ENCODE results near the gene ABCC4. TPM values are rescaled to one million over a fixed set of nuclear protein-coding genes. Genes with fewer than 3 reads are reported as not detected.
A peak's percentile ranks its signal among the peaks of the same experiment; 100 is the strongest.
"Not testable (repeated sequence)": the region's sequence is repeated elsewhere in the genome, so short reads cannot be mapped to it uniquely, and the experiment has no call there.

Gene ABCC4
- total RNA-seq, 2 experiments from 2014 or later: 5.7 to 6.1 TPM

DNA sequence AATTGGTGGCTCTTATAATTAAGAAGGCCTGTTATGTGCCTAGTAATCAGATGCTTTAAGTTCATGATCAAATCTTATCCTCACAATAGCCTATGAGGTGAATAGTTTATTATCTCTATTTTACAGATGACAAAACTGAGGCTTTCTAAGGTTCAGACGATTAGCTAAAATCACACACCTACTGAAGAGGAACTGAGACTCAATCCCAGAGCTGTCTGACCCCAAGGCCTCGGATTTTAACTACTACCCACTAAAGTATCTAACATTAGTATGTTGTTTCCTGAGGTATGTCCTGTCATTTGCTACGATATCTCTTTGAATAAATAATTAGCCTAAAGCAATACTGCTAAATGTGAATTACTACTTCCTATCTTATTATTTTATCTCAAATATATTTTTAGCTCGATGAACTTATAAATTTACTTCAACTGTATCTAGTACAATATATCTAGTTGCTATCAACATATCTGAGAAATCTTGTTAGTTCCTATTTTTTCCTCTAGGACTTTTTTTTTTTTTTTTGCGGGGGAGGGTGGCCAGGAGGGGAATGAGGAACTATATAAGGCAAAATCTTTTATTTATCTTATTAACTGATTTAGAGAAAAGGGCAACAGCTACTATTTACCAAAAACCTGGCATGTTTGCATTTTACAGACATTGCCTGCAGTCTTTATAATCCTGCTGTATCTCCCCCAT, 118.5 kb downstream of the ABCC4 start:
- Mint-ChIP-seq H3K27me3 (ENCODE audit: low read depth) (no peaks in the 10 kb centered on the region), H3K27ac (no peak overlapping the region), H3K4me3 (no peak overlapping the region), H3K36me3 (ENCODE audit: low read depth) (peaks cover 38% of the 10 kb centered on the region), H3K9me3 (ENCODE audit: insufficient read depth) (peaks cover 6% of the 10 kb centered on the region), H3K4me1 (ENCODE audit: low read depth) (peaks cover 60% of the 10 kb centered on the region)
- POLR2A ChIA-PET: no interaction called here
- no peak for DNase-seq
- ATAC-seq: no peak
- CTCF ChIA-PET: interaction anchor here (1.0 to 2.2 kb wide), 2 partner anchors 9 to 222 kb away, joined by 3 to 10 read pairs; no protein-coding TSS in a partner anchor

DNA sequence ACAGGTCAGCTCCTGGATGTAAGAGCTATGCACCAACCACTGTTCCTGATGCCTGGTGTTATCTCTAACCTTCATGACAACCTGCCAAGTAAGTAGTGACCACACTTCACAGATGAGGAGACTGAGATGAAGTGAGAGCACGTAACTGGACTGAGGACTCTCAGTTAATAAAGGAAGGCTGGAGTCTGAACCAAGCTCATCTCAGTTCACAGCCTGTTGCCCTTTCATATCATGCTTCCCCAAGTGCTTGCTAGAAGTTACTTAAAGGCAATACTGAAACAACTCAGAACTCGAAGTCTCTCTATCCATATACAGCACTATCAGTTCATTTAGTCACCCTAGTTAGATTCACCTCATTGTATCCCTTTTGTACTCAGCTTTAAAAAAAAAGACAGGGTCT, 119.7 kb downstream of the ABCC4 start:
- no peak overlapping the region for H3K4me3 Mint-ChIP-seq
- ChIA-PET CTCF (interaction anchor here (1.5 to 3.4 kb wide), 4 partner anchors 8 to 507 kb away, joined by 3 to 18 read pairs (median 10); no protein-coding TSS in a partner anchor), POLR2A (no interaction called here)
- peaks cover 44% of the 10 kb centered on the region for H3K36me3 Mint-ChIP-seq (ENCODE audit: low read depth)
- DNase-seq: no peak
- H3K9me3 Mint-ChIP-seq (ENCODE audit: insufficient read depth): peaks cover 6% of the 10 kb centered on the region
- peaks cover 57% of the 10 kb centered on the region for H3K4me1 Mint-ChIP-seq (ENCODE audit: low read depth)
- no peaks in the 10 kb centered on the region for H3K27me3 Mint-ChIP-seq (ENCODE audit: low read depth)
- ATAC-seq: no peak
- H3K27ac Mint-ChIP-seq: no peak overlapping the region

DNA sequence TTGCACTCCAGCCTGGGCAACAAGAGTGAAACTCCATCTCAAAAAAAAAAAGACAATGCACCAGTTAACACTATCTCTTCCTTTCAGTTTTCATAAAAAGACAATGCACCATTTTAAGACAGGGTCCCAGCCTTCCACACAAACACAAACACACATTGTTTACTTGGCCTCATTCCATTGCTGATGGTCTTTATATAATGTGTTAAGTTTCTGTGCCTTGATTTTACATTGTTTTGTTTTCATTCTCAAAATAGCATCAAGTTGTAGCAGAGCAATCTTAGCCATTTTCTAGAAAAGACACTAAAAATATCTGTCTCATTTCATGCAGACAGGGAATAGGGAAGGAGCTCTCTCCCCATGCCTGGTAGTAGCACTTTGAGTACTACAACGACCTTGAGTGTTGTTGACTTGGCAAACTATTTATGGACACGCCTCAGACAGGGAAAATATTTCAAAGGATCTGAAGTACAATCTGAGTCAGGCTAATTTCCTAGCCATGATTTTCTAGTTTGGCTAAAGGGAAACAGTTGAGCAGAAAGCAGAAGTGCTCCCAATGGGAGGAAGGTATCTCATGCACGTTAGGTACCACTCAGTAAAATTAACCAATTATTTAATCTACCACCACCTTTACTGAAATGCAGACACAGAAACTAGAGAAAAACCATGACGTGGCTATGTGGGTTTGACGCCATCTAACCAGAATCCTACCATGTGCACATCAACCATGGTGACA, 120.6 kb downstream of the ABCC4 start:
- Mint-ChIP-seq H3K36me3 (ENCODE audit: low read depth) (peaks cover 44% of the 10 kb centered on the region), H3K27me3 (ENCODE audit: low read depth) (no peaks in the 10 kb centered on the region), H3K4me3 (no peak overlapping the region), H3K4me1 (ENCODE audit: low read depth) (peaks cover 50% of the 10 kb centered on the region), H3K27ac (no peak overlapping the region), H3K9me3 (ENCODE audit: insufficient read depth) (no peaks in the 10 kb centered on the region)
- CTCF ChIA-PET: interaction anchor here (1.2 to 3.4 kb wide), 5 partner anchors 9 to 506 kb away, joined by 3 to 18 read pairs (median 10); no protein-coding TSS in a partner anchor
- POLR2A ChIA-PET: no interaction called here
- DNase-seq: no peak
- ATAC-seq: no peak

DNA sequence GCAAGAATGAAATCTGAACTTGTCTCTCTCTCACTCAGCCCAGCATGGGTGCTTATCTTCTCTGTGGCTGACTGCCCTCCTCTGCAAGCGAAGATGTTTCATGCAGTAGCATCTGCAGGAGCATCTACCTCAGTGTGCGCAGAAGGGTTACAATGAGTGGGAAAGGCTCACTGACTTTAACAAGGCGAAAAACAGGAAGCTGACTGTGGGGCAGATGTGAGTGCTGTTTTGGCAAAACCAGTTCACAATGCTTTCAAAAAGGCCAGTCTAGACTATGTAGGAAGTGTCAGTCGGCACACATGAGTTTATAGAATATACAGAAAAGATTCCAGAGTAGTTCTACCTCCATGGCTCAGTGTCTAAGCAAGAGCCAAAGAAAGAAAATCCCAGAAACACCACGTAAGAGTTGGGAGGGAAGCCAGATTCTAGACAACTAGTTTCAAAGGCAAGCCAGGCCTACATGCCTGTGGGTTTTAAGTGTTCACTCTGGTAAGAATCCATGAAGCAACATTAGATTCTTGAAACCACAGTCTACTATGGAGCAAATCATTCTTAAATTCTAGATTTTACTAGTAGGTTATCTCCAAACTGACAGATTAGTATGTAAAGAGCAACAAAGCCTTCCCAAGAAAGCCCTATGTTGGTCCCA, 124.5 kb downstream of the ABCC4 start:
- ATAC-seq: peak; percentile 36

DNA sequence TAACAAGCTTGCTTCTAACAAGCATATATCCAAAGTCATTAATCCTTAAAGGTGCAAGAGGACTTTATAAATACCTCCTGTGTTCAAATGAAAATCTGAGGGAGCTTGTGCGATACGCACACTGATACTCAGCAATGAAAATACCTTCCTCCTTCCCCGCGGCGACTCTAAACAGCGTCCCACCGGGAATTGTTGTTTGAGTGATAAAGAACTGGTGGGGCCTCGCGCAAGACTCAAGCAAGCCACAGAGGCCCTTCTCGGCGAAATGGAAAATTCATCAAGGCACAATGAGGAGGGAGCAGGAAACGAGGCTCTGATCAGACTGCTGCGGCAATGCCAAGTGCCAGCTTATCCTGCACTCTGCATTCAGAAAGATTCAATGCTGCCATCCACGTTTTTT, 126.7 kb downstream of the ABCC4 start:
- Mint-ChIP-seq H3K9me3 (ENCODE audit: insufficient read depth) (no peaks in the 10 kb centered on the region), H3K27ac (no peak overlapping the region), H3K27me3 (ENCODE audit: low read depth) (no peaks in the 10 kb centered on the region), H3K36me3 (ENCODE audit: low read depth) (peaks cover 25% of the 10 kb centered on the region), H3K4me1 (ENCODE audit: low read depth) (peaks cover 6% of the 10 kb centered on the region), H3K4me3 (no peak overlapping the region)
- POLR2A ChIA-PET: no interaction called here
- CTCF ChIA-PET: interaction anchor here (0.9 to 1.2 kb wide), 2 partner anchors 14 to 230 kb away, joined by 3 to 4 read pairs; no protein-coding TSS in a partner anchor
- no peak for ATAC-seq
- DNase-seq: no peak

More for the DNA sequence above, 124.5 kb downstream of the ABCC4 start:
- no peaks in the 10 kb centered on the region for H3K9me3 Mint-ChIP-seq (ENCODE audit: insufficient read depth)
- ChIA-PET POLR2A (no interaction called here), CTCF (no interaction called here)
- DNase-seq: no peak
- peaks cover 22% of the 10 kb centered on the region for H3K4me1 Mint-ChIP-seq (ENCODE audit: low read depth)
- H3K27me3 Mint-ChIP-seq (ENCODE audit: low read depth): no peaks in the 10 kb centered on the region
- peaks cover 40% of the 10 kb centered on the region for H3K36me3 Mint-ChIP-seq (ENCODE audit: low read depth)
- H3K27ac Mint-ChIP-seq: peak overlapping the region; percentile 39
- H3K4me3 Mint-ChIP-seq: no peak overlapping the region

DNA sequence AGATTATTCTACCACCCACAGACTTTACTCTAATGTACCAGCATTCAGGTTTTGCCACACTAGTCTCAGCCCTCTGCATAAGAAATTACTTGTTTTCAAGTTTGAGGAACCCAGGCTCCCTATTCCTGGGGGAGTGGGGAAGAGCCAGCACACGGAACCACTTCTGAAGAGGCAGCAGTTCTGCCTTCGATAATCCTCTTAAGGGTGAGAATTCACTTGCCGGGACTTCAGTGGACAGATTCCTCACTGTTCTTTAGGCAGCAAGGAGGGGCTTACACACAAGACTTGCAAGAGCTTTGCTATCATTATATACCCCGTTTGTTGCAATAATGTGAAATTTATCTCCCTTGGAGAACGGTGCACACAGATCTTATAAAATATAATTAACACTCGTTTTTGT, 133.1 kb downstream of the ABCC4 start:
- DNase-seq (no peak), ATAC-seq (no peak)
- H3K4me3 Mint-ChIP-seq: no peak overlapping the region
- peaks cover 2% of the 10 kb centered on the region for H3K36me3 Mint-ChIP-seq (ENCODE audit: low read depth)
- ChIA-PET POLR2A (no interaction called here), CTCF (no interaction called here)
- H3K27me3 Mint-ChIP-seq (ENCODE audit: low read depth): no peaks in the 10 kb centered on the region
- H3K9me3 Mint-ChIP-seq (ENCODE audit: insufficient read depth): no peaks in the 10 kb centered on the region
- H3K27ac Mint-ChIP-seq: no peak overlapping the region
- no peaks in the 10 kb centered on the region for H3K4me1 Mint-ChIP-seq (ENCODE audit: low read depth)

DNA sequence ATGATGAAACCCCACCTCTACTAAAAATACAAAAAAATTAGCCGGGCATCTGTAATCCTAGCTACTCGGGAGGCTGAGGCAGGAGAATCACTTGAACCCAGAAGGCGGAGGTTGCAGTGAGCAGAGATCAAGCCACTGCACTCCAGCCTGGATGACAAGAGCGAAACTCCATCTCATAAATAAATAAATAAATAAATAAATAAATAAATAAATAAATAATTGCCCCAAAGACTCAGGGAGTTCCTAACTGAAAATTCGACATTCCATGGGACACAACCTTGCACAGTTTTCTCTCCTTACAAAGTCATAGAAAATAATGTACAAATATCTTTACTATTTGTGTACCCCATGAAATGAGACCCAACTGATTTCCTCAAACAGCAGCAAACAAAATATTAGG, 134.2 kb downstream of the ABCC4 start:
- ATAC-seq; H3K4me1 Mint-ChIP-seq (ENCODE audit: low read depth); H3K27me3 Mint-ChIP-seq (ENCODE audit: low read depth); H3K9me3 Mint-ChIP-seq (ENCODE audit: insufficient read depth); H3K27ac Mint-ChIP-seq; H3K4me3 Mint-ChIP-seq; H3K36me3 Mint-ChIP-seq (ENCODE audit: low read depth); CTCF ChIA-PET; POLR2A ChIA-PET; DNase-seq: not testable (repeated sequence)

DNA sequence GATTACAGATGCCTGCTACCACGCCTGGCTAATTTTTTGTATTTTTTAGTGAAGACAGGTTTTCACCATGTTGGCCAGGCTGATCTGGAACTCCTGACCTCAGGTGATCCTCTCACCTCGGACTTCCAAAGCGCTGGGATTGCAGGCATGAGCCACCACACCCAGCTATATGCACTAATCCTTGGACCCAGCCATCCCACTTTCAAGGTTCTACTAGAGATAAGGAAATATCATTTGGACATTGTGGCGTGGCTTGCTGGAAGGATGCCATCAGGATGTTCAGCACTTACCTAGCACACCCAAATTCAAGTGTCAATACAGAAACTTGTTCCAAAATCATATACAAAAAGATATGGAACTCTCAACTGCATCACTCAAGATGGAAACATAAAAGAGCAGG, 136.4 kb downstream of the ABCC4 start:
- no peaks in the 10 kb centered on the region for H3K27me3 Mint-ChIP-seq (ENCODE audit: low read depth)
- no peak for ATAC-seq
- no peak for DNase-seq
- ChIA-PET POLR2A (no interaction called here), CTCF (interaction anchor here (1.1 to 1.6 kb wide), 2 partner anchors 9 to 25 kb away, joined by 3 to 4 read pairs; no protein-coding TSS in a partner anchor)
- no peaks in the 10 kb centered on the region for H3K4me1 Mint-ChIP-seq (ENCODE audit: low read depth)
- peaks cover 2% of the 10 kb centered on the region for H3K36me3 Mint-ChIP-seq (ENCODE audit: low read depth)
- H3K4me3 Mint-ChIP-seq: no peak overlapping the region
- H3K27ac Mint-ChIP-seq: no peak overlapping the region
- no peaks in the 10 kb centered on the region for H3K9me3 Mint-ChIP-seq (ENCODE audit: insufficient read depth)

DNA sequence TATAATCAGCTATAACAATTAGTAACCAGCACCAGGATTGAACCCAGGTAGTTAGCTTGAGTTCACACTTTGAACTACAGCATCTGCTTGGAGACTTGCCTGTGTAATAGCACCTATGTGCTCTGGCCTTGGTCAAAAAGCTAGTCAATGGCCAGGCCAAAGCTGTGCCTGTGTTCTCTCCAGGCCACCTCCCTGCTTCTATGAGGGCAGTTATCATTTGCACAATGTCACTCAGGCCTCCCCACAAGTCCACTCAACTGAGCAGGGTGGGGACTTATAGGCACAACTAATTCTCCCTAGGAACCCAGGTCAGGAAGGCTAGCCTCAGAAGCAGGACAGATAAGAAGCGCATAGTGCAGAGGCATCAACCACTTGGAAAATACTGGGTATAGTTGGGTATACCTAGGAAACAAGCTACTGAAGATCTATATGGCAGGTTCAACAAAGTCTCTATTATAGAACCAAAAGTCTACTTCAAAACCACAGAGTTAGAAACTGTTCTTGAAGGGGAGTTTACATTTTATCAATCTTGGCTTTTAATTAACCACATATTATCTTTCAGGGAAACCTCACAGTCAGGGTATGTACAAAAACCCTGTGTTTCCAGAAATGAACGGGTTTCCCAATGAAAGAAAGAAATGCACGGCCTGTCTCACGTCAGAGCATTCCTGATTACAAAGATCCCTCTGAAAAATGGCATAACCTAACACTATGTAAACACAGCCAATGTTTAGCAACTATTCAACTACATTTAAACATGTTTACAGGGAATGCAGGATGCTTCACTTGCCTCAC, 140.9 kb downstream of the ABCC4 start:
- H3K9me3 Mint-ChIP-seq (ENCODE audit: insufficient read depth): no peaks in the 10 kb centered on the region
- POLR2A ChIA-PET: no interaction called here
- CTCF ChIA-PET: interaction anchor here (0.7 to 1.9 kb wide), 3 partner anchors 29 to 244 kb away, joined by 3 to 5 read pairs (median 5); no protein-coding TSS in a partner anchor

DNA sequence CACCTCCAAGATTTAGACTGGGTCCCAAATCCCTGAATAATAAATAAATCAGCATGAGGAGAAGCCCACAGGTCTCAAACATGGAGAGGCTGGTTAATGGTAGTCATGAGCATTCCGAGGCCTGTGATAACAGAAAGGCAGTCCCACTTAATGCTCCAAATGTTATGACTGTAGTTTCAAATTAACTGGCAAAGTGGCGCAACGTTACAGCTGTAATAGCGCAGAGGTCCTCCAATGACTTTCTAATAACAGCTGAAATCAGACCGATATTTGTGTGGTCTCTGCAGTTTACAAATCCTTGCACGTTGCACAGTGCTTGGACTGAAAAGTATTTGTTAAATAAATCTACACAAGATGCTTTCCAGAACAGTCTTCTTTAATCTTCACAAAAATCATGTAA, 141.8 kb downstream of the ABCC4 start:
- Mint-ChIP-seq H3K27ac (no peak overlapping the region), H3K27me3 (ENCODE audit: low read depth) (no peaks in the 10 kb centered on the region), H3K9me3 (ENCODE audit: insufficient read depth) (no peaks in the 10 kb centered on the region), H3K36me3 (ENCODE audit: low read depth) (peaks cover 4% of the 10 kb centered on the region), H3K4me1 (ENCODE audit: low read depth) (no peaks in the 10 kb centered on the region), H3K4me3 (no peak overlapping the region)
- DNase-seq: no peak
- POLR2A ChIA-PET: interaction anchor here (0.5 kb wide), 1 partner anchor 249 kb away, joined by 4 read pairs; no protein-coding TSS in a partner anchor
- ATAC-seq: no peak
- CTCF ChIA-PET: interaction anchor here (0.7 to 1.9 kb wide), 3 partner anchors 30 to 245 kb away, joined by 3 to 5 read pairs (median 5); no protein-coding TSS in a partner anchor

More for the DNA sequence above, 140.9 kb downstream of the ABCC4 start:
- H3K36me3 Mint-ChIP-seq (ENCODE audit: low read depth): peaks cover 4% of the 10 kb centered on the region
- H3K4me1 Mint-ChIP-seq (ENCODE audit: low read depth): no peaks in the 10 kb centered on the region
- ATAC-seq: no peak
- no peak overlapping the region for H3K27ac Mint-ChIP-seq
- no peak overlapping the region for H3K4me3 Mint-ChIP-seq
- no peak for DNase-seq
- H3K27me3 Mint-ChIP-seq (ENCODE audit: low read depth): no peaks in the 10 kb centered on the region

DNA sequence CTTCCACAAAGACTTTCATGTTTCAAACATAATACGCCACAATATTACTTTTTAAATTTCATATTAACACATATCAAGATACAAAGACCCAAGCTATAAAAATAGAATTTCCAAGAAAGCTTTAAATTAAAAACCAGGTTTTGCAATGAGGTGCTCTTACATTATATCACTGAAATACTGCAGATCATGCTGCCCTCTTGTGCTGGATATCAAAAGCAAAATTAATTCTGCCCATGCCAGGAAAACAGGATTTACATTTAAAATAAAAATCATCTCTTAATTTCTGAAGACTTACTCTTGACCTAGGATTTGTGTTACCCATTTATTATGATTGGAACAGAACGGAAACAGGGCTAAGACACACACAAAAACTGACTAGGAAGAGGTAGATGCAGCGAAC, 145.0 kb downstream of the ABCC4 start:
- Mint-ChIP-seq H3K9me3 (ENCODE audit: insufficient read depth) (no peaks in the 10 kb centered on the region), H3K4me3 (no peak overlapping the region), H3K36me3 (ENCODE audit: low read depth) (peaks cover 2% of the 10 kb centered on the region), H3K4me1 (ENCODE audit: low read depth) (no peaks in the 10 kb centered on the region), H3K27me3 (ENCODE audit: low read depth) (no peaks in the 10 kb centered on the region), H3K27ac (no peak overlapping the region)
- POLR2A ChIA-PET: no interaction called here
- ATAC-seq (no peak), DNase-seq (no peak)
- CTCF ChIA-PET: interaction anchor here (0.6 to 1.5 kb wide), 6 partner anchors 9 to 484 kb away, joined by 3 to 4 read pairs (median 3); no protein-coding TSS in a partner anchor

Measured in activated CD8-positive, alpha-beta T cell treated with anti-CD3 and anti-CD28 coated beads, Interleukin-2, amount 10 ng/mL, durations not matched to agents 7 days and 5 days (primary cell).